Omental fat pad (tissue), 4 donors: ENCODE measurements around the gene GRK1. TPM values are rescaled to one million over a fixed set of nuclear protein-coding genes. Genes with fewer than 3 reads are reported as not detected.
"Not testable (repeated sequence)": the region's sequence is repeated elsewhere in the genome, so short reads cannot be mapped to it uniquely, and the experiment has no call there.

Experiments
- ATAC-seq: fragments of 150-250 bp; one replicate; pipeline ENCODE4 v1.9.1; 2016; ENCODE audit warnings: mild to moderate bottlenecking, moderate library complexity; ENCODE audit not compliant: low FRiP score
- DNase-seq: peaks from one replicate; pipeline ENCODE4 v3.0.0-alpha.2; 2019; ENCODE audit warnings: low spot score
- total RNA-seq, 4 donors: library from RNA; depleted of rRNA; stranded (reverse); fragments of >200 nt; gene quantifications; one replicate each; pipeline ENCODE4 v1.1.0, GENCODE V29; 2016
- TF ChIP-seq, protein P1 (sequence below), 3 donors: fragments of 450-650 bp; IDR thresholded peaks; one replicate each; pipeline ENCODE4 v1.5.1; 2016 to 2017; ENCODE audit warnings: antibody characterized with exemption in 3 of 3, mild to moderate bottlenecking in 3 of 3, moderate library complexity in 2 of 3

The GRK1 gene
- total RNA-seq, 4 donors from 2014 or later: not detected

GRCh38 chr13:113622791-113623490 is 44.1 kb upstream of the GRK1 start:
- no peak for ATAC-seq
- no peak for DNase-seq

GRCh38 chr13:113623491-113624234 is 43.4 kb upstream of the GRK1 start:
- TF ChIP-seq, protein P1, sequence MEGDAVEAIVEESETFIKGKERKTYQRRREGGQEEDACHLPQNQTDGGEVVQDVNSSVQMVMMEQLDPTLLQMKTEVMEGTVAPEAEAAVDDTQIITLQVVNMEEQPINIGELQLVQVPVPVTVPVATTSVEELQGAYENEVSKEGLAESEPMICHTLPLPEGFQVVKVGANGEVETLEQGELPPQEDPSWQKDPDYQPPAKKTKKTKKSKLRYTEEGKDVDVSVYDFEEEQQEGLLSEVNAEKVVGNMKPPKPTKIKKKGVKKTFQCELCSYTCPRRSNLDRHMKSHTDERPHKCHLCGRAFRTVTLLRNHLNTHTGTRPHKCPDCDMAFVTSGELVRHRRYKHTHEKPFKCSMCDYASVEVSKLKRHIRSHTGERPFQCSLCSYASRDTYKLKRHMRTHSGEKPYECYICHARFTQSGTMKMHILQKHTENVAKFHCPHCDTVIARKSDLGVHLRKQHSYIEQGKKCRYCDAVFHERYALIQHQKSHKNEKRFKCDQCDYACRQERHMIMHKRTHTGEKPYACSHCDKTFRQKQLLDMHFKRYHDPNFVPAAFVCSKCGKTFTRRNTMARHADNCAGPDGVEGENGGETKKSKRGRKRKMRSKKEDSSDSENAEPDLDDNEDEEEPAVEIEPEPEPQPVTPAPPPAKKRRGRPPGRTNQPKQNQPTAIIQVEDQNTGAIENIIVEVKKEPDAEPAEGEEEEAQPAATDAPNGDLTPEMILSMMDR (IDR thresholded peaks at IDR 0.05): no peak
- no peak for ATAC-seq

More at GRCh38 chr13:113622791-113623490, 44.1 kb upstream of the GRK1 start:
- TF ChIP-seq, protein P1 (IDR thresholded peaks at IDR 0.05): no peak

DNA sequence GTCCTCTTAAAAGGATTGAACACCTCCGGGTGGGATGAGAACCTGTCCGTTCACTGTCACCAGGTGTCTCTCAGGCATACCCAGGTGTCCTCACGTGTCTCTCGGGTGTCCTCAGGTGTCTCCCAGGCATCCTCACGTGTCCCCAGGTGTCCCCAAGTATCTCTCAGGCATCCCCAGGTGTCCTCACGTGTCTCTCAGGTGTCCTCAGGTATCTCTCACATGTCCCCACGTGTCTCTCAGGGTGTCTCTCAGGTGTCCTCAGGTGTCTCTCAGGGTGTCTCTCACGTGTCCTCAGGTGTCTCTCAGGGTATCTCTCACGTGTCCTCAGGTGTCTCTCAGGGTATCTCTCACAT is 42.8 kb upstream of the GRK1 start:
- DNase-seq: no peak
- ATAC-seq: no peak
- TF ChIP-seq, protein P1 (IDR thresholded peaks at IDR 0.05): no peak

More at GRCh38 chr13:113623491-113624234, 43.4 kb upstream of the GRK1 start:
- DNase-seq: no peak

DNA sequence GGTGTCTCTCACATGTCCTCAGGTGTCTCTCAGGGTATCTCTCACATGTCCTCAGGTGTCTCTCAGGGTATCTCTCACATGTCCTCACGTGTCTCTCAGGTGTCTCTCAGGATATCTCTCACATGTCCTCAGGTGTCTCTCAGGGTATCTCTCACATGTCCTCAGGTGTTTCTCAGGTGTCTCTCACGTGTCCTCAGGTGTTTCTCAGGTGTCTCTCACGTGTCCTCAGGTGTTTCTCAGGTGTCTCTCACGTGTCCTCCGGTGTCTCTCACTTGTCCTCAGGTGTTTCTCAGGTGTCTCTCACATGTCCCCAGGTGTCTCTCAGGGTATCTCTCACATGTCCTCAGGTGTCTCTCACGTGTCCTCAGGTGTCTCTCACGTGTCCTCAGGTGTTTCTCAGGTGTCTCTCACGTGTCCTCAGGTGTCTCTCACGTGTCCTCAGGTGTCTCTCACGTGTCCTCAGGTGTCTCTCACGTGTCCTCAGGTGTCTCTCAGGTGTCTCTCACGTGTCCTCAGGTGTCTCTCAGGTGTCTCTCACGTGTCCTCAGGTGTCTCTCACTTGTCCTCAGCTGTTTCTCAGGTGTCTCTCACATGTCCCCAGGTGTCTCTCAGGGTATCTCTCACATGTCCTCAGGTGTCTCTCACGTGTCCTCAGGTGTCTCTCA is 42.2 kb upstream of the GRK1 start:
- not testable (repeated sequence) for DNase-seq, ATAC-seq

- TF ChIP-seq, protein P1 (IDR thresholded peaks at IDR 0.05): no peak
- DNase-seq: no peak
- ATAC-seq: no peak
Observed at GRCh38 chr13:113625965-113626721, 40.9 kb upstream of the GRK1 start.

- no peak for ATAC-seq
- DNase-seq: no peak
- TF ChIP-seq, protein P1 (IDR thresholded peaks at IDR 0.05): no peak
Observed at GRCh38 chr13:113627136-113627535, 39.9 kb upstream of the GRK1 start.
